Measurements from ENCODE around the gene DOCK4. TPM values are rescaled to one million over a fixed set of nuclear protein-coding genes. Genes with fewer than 3 reads are reported as not detected.

Gene DOCK4
- total and polyA plus RNA-seq, 4 donors: 40.3 to 95.0 (median 56.4) TPM

- H3K36me3 ChIP-seq (ENCODE audit: control insufficient read depth, insufficient read depth, low read length): no peaks in the 10 kb centered on the region
- WGBS (ENCODE audit: insufficient coverage): 100% methylated on average over 2 of the region's 5 CpGs
- no peaks in the 10 kb centered on the region for H3K27me3 ChIP-seq (ENCODE audit: control insufficient read depth, insufficient read depth, low read length)
- no peak overlapping the region for H3K27ac ChIP-seq (ENCODE audit: low read depth, low read length)
- no peak overlapping the region for H3K4me3 ChIP-seq (ENCODE audit: low read depth, low read length)
- H3K9me3 ChIP-seq (ENCODE audit: control insufficient read depth, insufficient read depth, low read length): no peaks in the 10 kb centered on the region
- H3K4me1 ChIP-seq (ENCODE audit: control insufficient read depth, insufficient read depth, low read length): no peaks in the 10 kb centered on the region
- peak in 1 of 6 donors; percentile 38 for DNase-seq (ENCODE audit: low read depth in 4 of 6, low spot score in 6 of 6)
Measured at GRCh38 chr7:112080441-112080840, 125.8 kb downstream of the DOCK4 start.

DNA sequence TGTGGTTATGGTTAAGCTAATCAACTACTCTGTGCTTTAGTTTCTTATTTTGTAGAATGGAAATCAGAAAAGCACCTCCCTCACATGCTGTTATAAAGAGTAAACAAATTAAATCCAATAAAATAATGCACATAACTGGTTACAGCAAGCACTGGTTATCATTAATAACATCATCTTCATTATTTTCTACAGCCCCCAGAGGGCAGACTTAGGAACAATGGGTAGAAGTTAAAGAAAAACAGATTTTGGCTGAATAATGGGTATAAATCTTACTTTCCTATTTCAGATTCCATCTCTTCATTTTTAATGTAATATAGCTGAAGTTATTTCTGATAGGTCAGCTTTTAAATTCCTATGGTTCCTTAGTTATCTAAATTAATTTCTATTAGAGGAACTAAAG, 126.5 kb downstream of the DOCK4 start:
- Histone ChIP-seq H3K9me3 (ENCODE audit: control insufficient read depth, insufficient read depth, low read length) (no peaks in the 10 kb centered on the region), H3K27ac (ENCODE audit: low read depth, low read length) (no peak overlapping the region), H3K4me1 (ENCODE audit: control insufficient read depth, insufficient read depth, low read length) (no peaks in the 10 kb centered on the region), H3K27me3 (ENCODE audit: control insufficient read depth, insufficient read depth, low read length) (no peaks in the 10 kb centered on the region), H3K4me3 (ENCODE audit: low read depth, low read length) (no peak overlapping the region), H3K36me3 (ENCODE audit: control insufficient read depth, insufficient read depth, low read length) (no peaks in the 10 kb centered on the region)
- no peak for DNase-seq (ENCODE audit: low read depth in 4 of 6, low spot score in 6 of 6)

- WGBS (ENCODE audit: insufficient coverage): no CpG with 5 or more reads among the region's 1 CpG
- Histone ChIP-seq H3K36me3 (ENCODE audit: control insufficient read depth, insufficient read depth, low read length) (no peaks in the 10 kb centered on the region), H3K9me3 (ENCODE audit: control insufficient read depth, insufficient read depth, low read length) (peaks cover 3% of the 10 kb centered on the region), H3K27ac (ENCODE audit: low read depth, low read length) (no peak overlapping the region), H3K27me3 (ENCODE audit: control insufficient read depth, insufficient read depth, low read length) (no peaks in the 10 kb centered on the region), H3K4me1 (ENCODE audit: control insufficient read depth, insufficient read depth, low read length) (no peaks in the 10 kb centered on the region), H3K4me3 (ENCODE audit: low read depth, low read length) (no peak overlapping the region)
- DNase-seq (ENCODE audit: low read depth in 4 of 6, low spot score in 6 of 6): no peak
Measured at GRCh38 chr7:112079122-112079521, 127.1 kb downstream of the DOCK4 start.

DNA sequence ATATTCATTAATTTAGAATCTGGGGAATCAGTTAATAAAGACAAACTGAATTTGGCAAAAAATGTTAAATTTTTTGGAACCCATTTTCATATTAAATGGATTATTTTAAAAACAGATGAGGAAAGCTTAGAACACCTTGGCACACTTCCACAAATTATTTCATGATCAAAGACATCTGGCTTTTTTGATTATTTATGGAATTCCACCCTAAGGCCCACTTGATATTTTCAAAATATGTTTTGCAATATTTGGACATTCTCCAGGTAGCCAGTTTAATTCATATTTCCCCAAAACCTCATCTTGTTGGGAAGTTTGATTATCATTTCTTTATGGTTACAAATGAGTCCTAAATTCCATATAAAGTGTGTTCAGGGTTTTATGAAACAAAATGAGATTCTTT, 129.9 kb downstream of the DOCK4 start:
- peaks cover 3% of the 10 kb centered on the region for H3K9me3 ChIP-seq (ENCODE audit: control insufficient read depth, insufficient read depth, low read length)
- H3K4me1 ChIP-seq (ENCODE audit: control insufficient read depth, insufficient read depth, low read length): no peaks in the 10 kb centered on the region
- no peak overlapping the region for H3K27ac ChIP-seq (ENCODE audit: low read depth, low read length)
- DNase-seq (ENCODE audit: low read depth in 4 of 6, low spot score in 6 of 6): no peak
- no peaks in the 10 kb centered on the region for H3K27me3 ChIP-seq (ENCODE audit: control insufficient read depth, insufficient read depth, low read length)
- H3K36me3 ChIP-seq (ENCODE audit: control insufficient read depth, insufficient read depth, low read length): no peaks in the 10 kb centered on the region
- H3K4me3 ChIP-seq (ENCODE audit: low read depth, low read length): no peak overlapping the region

- no peak for DNase-seq (ENCODE audit: low read depth in 4 of 6, low spot score in 6 of 6)
- H3K27ac ChIP-seq (ENCODE audit: low read depth, low read length): no peak overlapping the region
- no peaks in the 10 kb centered on the region for H3K27me3 ChIP-seq (ENCODE audit: control insufficient read depth, insufficient read depth, low read length)
- H3K9me3 ChIP-seq (ENCODE audit: control insufficient read depth, insufficient read depth, low read length): peaks cover 3% of the 10 kb centered on the region
- no peaks in the 10 kb centered on the region for H3K4me1 ChIP-seq (ENCODE audit: control insufficient read depth, insufficient read depth, low read length)
- no peaks in the 10 kb centered on the region for H3K36me3 ChIP-seq (ENCODE audit: control insufficient read depth, insufficient read depth, low read length)
- no peak overlapping the region for H3K4me3 ChIP-seq (ENCODE audit: low read depth, low read length)
Measured at GRCh38 chr7:112074464-112074863, 131.7 kb downstream of the DOCK4 start.

- no peaks in the 10 kb centered on the region for H3K27me3 ChIP-seq (ENCODE audit: control insufficient read depth, insufficient read depth, low read length)
- DNase-seq (ENCODE audit: low read depth in 4 of 6, low spot score in 6 of 6): no peak
Measured at GRCh38 chr7:112073530-112073929, 132.7 kb downstream of the DOCK4 start.

DNA sequence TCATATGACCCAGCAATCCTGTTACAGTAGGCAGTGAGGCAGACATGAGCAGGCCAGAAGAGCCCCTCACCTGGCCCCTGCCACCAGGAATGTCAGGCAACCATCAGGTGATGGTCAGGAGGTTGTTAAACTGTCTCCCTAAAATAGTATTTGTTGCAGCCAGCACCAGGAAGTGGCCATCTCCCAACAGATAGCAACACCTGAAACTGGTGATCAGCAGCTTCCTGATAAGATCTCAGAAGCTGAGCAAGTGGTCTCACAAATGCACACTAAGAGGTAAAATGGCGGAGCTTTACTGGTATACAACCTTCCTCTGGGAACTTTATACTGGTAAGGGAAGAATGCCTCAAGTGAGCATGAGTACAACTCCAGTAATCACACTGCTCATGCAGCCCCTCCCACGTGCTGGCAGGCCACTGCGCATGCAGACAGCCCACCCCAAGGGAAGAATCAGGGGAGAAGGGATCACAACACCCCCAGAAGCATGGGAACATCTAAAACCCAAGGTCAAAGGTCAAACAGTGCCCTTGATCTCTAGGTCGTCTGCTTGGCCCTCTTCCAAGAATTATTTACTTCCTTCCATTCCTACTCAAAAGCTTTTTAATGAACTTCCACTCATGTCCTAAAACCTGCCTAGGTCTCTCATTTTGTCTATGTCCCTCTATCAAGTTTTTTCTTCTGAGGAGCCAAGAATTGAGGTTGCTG, 133.5 kb downstream of the DOCK4 start:
- Histone ChIP-seq H3K9me3 (ENCODE audit: control insufficient read depth, insufficient read depth, low read length) (peaks cover 3% of the 10 kb centered on the region), H3K27me3 (ENCODE audit: control insufficient read depth, insufficient read depth, low read length) (no peaks in the 10 kb centered on the region), H3K4me3 (ENCODE audit: low read depth, low read length) (no peak overlapping the region), H3K27ac (ENCODE audit: low read depth, low read length) (no peak overlapping the region), H3K36me3 (ENCODE audit: control insufficient read depth, insufficient read depth, low read length) (no peaks in the 10 kb centered on the region), H3K4me1 (ENCODE audit: control insufficient read depth, insufficient read depth, low read length) (no peaks in the 10 kb centered on the region)
- 66% methylated on average over 3 of the region's 4 CpGs for WGBS (ENCODE audit: insufficient coverage)
- no peak for DNase-seq (ENCODE audit: low read depth in 4 of 6, low spot score in 6 of 6)

More at GRCh38 chr7:112073530-112073929, 132.7 kb downstream of the DOCK4 start:
- Histone ChIP-seq H3K9me3 (ENCODE audit: control insufficient read depth, insufficient read depth, low read length) (peaks cover 3% of the 10 kb centered on the region), H3K27ac (ENCODE audit: low read depth, low read length) (no peak overlapping the region), H3K4me1 (ENCODE audit: control insufficient read depth, insufficient read depth, low read length) (no peaks in the 10 kb centered on the region), H3K36me3 (ENCODE audit: control insufficient read depth, insufficient read depth, low read length) (no peaks in the 10 kb centered on the region), H3K4me3 (ENCODE audit: low read depth, low read length) (no peak overlapping the region)

- Histone ChIP-seq H3K27me3 (ENCODE audit: control insufficient read depth, insufficient read depth, low read length) (no peaks in the 10 kb centered on the region), H3K9me3 (ENCODE audit: control insufficient read depth, insufficient read depth, low read length) (peaks cover 3% of the 10 kb centered on the region), H3K36me3 (ENCODE audit: control insufficient read depth, insufficient read depth, low read length) (no peaks in the 10 kb centered on the region), H3K4me1 (ENCODE audit: control insufficient read depth, insufficient read depth, low read length) (no peaks in the 10 kb centered on the region), H3K4me3 (ENCODE audit: low read depth, low read length) (no peak overlapping the region), H3K27ac (ENCODE audit: low read depth, low read length) (no peak overlapping the region)
- DNase-seq (ENCODE audit: low read depth in 4 of 6, low spot score in 6 of 6): no peak
Measured at GRCh38 chr7:112071856-112072255, 134.3 kb downstream of the DOCK4 start.

DNA sequence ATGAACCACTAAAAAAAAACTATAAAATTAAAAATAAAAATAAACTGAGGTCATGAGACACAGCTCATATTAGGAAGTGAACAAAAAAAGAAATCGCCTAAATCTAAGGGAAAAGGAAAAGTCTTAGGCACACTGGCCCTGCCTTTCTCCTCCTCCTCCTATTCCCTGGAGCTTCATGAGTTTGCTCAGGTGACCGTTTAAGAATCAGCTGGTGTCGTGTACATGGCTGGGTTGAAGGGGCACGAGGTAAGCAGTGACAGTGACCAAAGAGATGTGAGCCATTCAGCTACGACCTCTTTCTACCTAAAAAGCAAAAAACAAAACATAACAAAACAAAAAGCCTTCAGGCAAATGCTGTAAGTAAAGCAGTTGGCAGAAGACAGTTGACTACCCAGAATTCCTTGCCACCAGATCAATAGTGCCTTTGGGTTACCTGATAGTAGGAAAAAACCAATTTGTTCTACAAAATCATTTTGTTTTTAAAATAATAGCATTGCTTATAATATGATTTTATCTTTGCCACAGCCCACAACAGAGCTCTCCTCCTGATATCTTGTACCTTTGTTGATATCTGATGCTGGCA, 135.4 kb downstream of the DOCK4 start:
- no peaks in the 10 kb centered on the region for H3K4me1 ChIP-seq (ENCODE audit: control insufficient read depth, insufficient read depth, low read length)
- no peak for DNase-seq (ENCODE audit: low read depth in 4 of 6, low spot score in 6 of 6)
- H3K9me3 ChIP-seq (ENCODE audit: control insufficient read depth, insufficient read depth, low read length): peaks cover 3% of the 10 kb centered on the region
- H3K4me3 ChIP-seq (ENCODE audit: low read depth, low read length): no peak overlapping the region
- no peak overlapping the region for H3K27ac ChIP-seq (ENCODE audit: low read depth, low read length)
- WGBS (ENCODE audit: insufficient coverage): no CpG with 5 or more reads among the region's 5 CpGs
- no peaks in the 10 kb centered on the region for H3K36me3 ChIP-seq (ENCODE audit: control insufficient read depth, insufficient read depth, low read length)
- no peaks in the 10 kb centered on the region for H3K27me3 ChIP-seq (ENCODE audit: control insufficient read depth, insufficient read depth, low read length)

DNA sequence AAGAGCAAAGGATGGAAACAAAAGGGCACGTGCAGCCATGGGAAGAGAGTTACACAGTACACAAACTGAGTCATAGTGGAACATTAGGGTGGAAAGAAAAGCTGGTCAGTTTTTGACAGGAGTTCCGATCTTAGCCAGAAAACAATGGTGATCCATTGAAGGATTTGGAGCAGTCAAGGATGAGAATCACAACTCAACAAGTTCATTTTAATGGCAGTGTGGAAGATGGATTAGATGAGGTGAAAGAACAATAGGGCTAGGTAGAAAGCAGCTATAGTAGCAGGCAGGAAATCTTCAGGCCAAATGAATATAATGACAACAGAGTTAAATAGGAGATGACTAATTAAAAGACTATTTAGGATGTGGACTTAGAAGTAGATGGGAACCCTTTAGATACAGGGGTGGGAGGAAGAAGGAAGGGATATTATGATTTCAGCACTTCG, 136.3 kb downstream of the DOCK4 start:
- DNase-seq (ENCODE audit: low read depth in 4 of 6, low spot score in 6 of 6): no peak
- peaks cover 3% of the 10 kb centered on the region for H3K9me3 ChIP-seq (ENCODE audit: control insufficient read depth, insufficient read depth, low read length)
- WGBS (ENCODE audit: insufficient coverage): 85% methylated on average over 3 of the region's 3 CpGs
- H3K4me3 ChIP-seq (ENCODE audit: low read depth, low read length): no peak overlapping the region
- no peaks in the 10 kb centered on the region for H3K27me3 ChIP-seq (ENCODE audit: control insufficient read depth, insufficient read depth, low read length)
- H3K27ac ChIP-seq (ENCODE audit: low read depth, low read length): no peak overlapping the region
- H3K4me1 ChIP-seq (ENCODE audit: control insufficient read depth, insufficient read depth, low read length): no peaks in the 10 kb centered on the region
- no peaks in the 10 kb centered on the region for H3K36me3 ChIP-seq (ENCODE audit: control insufficient read depth, insufficient read depth, low read length)
